GM06990 (cell line): ENCODE data around the gene VRK2.

Experiments
- DNase-seq: peaks from one replicate; pipeline ENCODE4 v3.0.0-alpha.2; 2011; ENCODE audit not compliant: insufficient read length; ENCODE audit errors: extremely low read depth
- H3K27me3 ChIP-seq: replicated peaks from 2 replicates; pipeline ENCODE4 v1.6.0; 2011; ENCODE audit warnings: low read length; ENCODE audit not compliant: control insufficient read depth, insufficient read depth
- H3K36me3 ChIP-seq: 2 replicates; pipeline ENCODE4 v1.5.1; 2011; ENCODE audit warnings: low read length; ENCODE audit not compliant: control insufficient read depth, insufficient read depth
- H3K4me3 ChIP-seq: replicated peaks from 2 replicates; pipeline ENCODE4 v1.5.1; 2011; ENCODE audit warnings: low read depth, mild to moderate bottlenecking, control low read depth, low read length
- TF ChIP-seq, protein P1 (sequence below): IDR thresholded peaks from 2 replicates; pipeline ENCODE4 v1.5.1; 2011; ENCODE audit warnings: low read length, control low read depth, mild to moderate bottlenecking, inconsistent platforms; ENCODE audit not compliant: insufficient read depth, poor library complexity, severe bottlenecking

VRK2 gene

DNA sequence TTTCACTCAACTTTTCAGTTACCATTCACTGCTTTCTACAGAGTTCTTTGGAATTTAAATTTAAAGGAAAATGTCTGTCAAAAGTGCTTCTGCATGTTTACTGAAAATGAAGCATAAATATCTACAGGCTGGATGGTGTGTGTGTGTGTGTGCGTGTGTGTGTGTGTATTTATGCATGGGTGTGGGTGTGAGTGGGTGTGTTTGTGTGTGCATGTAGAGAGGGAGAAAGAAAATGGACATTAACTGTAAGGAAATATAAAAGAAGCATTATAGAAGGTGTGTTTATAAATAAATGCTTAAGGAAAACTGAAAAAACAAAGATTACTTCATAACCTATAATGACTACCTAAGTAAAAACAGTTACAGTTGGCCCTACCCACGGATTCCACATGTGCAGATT is 151.3 kb downstream of the VRK2 start:
- TF ChIP-seq, protein P1, sequence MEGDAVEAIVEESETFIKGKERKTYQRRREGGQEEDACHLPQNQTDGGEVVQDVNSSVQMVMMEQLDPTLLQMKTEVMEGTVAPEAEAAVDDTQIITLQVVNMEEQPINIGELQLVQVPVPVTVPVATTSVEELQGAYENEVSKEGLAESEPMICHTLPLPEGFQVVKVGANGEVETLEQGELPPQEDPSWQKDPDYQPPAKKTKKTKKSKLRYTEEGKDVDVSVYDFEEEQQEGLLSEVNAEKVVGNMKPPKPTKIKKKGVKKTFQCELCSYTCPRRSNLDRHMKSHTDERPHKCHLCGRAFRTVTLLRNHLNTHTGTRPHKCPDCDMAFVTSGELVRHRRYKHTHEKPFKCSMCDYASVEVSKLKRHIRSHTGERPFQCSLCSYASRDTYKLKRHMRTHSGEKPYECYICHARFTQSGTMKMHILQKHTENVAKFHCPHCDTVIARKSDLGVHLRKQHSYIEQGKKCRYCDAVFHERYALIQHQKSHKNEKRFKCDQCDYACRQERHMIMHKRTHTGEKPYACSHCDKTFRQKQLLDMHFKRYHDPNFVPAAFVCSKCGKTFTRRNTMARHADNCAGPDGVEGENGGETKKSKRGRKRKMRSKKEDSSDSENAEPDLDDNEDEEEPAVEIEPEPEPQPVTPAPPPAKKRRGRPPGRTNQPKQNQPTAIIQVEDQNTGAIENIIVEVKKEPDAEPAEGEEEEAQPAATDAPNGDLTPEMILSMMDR, result no peak
- no peaks in the 10 kb centered on the region for H3K36me3 ChIP-seq
- no peak for DNase-seq

DNA sequence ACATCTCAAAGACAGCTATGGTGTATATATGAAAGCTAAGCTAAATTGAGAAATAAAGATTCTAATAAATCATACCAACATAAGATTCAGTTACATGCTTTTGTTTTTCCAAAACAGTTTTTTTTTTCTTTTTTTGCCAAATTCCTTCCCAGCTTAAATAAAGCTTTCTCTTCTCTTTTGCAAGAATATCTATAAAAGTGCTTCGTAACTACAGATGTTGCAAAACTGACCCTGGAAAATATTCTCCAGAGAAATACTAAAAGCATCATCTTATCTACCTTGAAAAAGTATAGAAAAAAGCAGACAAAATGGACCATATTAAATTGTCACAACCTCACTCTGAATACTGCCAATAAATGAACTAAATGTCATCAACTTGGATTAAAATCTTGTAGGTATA is 155.8 kb downstream of the VRK2 start:
- no peaks in the 10 kb centered on the region for H3K27me3 ChIP-seq
- H3K36me3 ChIP-seq, result no peaks in the 10 kb centered on the region; the same call in 1 of the 2 replicates
- TF ChIP-seq, protein P1, result no peak
- DNase-seq, result no peak
- H3K4me3 ChIP-seq, result no peak overlapping the region

More for the DNA sequence above, 151.3 kb downstream of the VRK2 start:
- no peak overlapping the region for H3K4me3 ChIP-seq
- no peaks in the 10 kb centered on the region for H3K27me3 ChIP-seq

DNA sequence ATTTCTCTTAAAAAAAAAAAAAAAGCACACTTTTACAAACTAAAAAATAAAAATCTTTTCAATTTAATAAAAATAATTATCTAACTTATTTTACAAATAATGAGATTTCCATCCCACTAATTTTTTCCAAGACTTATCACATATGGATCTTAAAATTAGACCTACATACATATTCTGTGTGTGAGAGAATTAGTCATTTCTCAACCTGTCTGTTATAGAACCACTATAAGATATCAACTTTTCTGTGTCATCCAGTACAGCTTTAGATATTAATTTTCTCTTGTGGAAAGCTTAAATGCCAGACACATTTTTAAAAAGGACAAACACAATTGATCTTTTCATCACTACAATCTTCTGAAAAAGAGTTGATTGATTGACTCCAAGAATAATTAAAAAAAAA is 156.4 kb downstream of the VRK2 start:
- H3K36me3 ChIP-seq, result no peaks in the 10 kb centered on the region; the same call in 1 of the 2 replicates
- no peak overlapping the region for H3K4me3 ChIP-seq
- no peak for DNase-seq
- TF ChIP-seq, protein P1, result no peak
- no peaks in the 10 kb centered on the region for H3K27me3 ChIP-seq

DNA sequence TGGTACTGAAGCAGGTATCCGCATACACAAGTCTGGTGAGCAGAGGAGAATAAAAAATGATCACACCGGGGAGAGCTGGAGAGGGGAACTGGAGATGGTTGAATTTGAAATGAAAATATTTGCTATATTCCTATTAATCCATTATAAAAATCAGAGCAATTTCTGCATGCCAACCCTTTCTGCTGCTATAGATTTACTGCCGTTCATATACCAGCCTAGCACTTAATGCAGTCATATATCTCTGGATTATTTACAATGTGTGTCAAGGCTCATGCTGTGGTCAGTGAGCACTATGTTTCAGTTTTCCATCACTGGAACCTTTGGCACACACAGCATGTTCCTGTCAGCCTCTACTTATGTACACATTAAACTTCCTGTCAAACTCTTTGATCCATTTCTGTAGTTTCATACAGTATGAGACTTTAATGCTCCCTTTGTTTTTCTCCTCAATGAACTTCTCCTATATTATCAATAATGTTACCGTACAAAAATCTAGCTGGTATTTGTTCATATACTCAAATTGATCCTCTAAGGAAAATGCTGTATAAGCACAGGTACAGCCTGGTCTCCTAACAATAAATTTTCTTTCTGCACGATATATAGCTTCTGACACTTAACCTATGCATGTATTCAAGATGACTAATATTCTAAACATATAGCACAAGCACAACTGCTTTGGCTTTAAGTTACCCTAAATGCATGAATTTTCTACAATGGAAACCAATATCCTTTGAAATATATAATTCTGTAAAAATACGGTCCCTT is 157.8 kb downstream of the VRK2 start:
- DNase-seq, result no peak
- Histone ChIP-seq H3K4me3 (no peak overlapping the region), H3K27me3 (no peaks in the 10 kb centered on the region), H3K36me3 (no peaks in the 10 kb centered on the region; the same call in 1 of the 2 replicates)
- TF ChIP-seq, protein P1, result no peak

DNA sequence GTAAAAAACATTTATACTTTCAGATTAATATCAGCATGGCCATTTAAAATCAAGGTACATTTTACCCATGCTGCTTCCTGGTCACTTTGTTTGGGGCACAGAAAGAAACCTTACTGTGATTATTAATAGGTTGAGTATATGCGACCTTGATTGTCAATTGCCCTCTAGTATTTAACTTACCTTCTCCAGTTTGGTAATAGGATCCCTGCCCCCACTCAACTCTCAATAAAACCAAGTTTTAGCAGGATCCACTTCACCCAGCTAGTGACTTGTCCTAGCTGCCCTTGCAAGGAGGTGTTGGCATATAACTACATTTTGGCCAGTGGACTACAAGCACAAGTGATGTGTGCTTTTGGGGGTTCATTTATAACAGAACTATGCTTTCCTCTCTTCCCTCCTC is 160.2 kb downstream of the VRK2 start:
- peaks cover 6% of the 10 kb centered on the region for H3K36me3 ChIP-seq
- no peak overlapping the region for H3K4me3 ChIP-seq
- no peak for DNase-seq
- TF ChIP-seq, protein P1, result no peak
- no peaks in the 10 kb centered on the region for H3K27me3 ChIP-seq
